ENCODE data around the gene MARVELD1. TPM values are rescaled to one million over a fixed set of nuclear protein-coding genes. Genes with fewer than 3 reads are reported as not detected.

Gene MARVELD1
- total RNA-seq, 1 experiment from 2014 or later: 40.1 TPM

DNA sequence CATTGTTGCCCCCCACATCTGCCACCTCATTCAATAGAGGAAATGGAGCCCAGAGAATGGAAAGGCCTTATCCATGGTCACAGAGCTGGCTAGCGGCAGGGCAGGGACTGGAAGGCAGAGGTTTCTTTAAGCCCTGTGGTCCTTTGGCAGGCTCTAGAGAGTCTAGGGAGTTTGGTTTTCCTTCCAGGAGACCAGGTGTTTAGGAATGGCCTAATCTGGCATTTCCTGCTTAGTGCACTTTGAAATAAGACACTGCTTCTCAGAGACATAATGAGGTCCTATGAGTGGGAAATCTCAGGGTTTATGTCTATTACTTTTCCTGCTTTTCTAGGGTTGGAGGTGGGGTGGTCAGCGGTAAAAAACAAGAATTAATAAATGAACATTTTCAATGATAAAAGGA, 6.1 kb downstream of the MARVELD1 start:
- no peaks in the 10 kb centered on the region for H3K9me2 ChIP-seq (ENCODE audit: insufficient read depth)
- TF ChIP-seq EZH2 (IDR thresholded peaks at IDR 0.05; ENCODE audit: low read depth): no peak
- TF ChIP-seq, protein P1, sequence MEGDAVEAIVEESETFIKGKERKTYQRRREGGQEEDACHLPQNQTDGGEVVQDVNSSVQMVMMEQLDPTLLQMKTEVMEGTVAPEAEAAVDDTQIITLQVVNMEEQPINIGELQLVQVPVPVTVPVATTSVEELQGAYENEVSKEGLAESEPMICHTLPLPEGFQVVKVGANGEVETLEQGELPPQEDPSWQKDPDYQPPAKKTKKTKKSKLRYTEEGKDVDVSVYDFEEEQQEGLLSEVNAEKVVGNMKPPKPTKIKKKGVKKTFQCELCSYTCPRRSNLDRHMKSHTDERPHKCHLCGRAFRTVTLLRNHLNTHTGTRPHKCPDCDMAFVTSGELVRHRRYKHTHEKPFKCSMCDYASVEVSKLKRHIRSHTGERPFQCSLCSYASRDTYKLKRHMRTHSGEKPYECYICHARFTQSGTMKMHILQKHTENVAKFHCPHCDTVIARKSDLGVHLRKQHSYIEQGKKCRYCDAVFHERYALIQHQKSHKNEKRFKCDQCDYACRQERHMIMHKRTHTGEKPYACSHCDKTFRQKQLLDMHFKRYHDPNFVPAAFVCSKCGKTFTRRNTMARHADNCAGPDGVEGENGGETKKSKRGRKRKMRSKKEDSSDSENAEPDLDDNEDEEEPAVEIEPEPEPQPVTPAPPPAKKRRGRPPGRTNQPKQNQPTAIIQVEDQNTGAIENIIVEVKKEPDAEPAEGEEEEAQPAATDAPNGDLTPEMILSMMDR (conservative IDR thresholded peaks at IDR 0.05): no peak
- CTCF ChIA-PET: no interaction called here
- DNase-seq: no peak
- H3K4me1 ChIP-seq (replicated peaks; ENCODE audit: insufficient read depth): peaks cover 46% of the 10 kb centered on the region
- peaks cover 36% of the 10 kb centered on the region for H3K79me2 ChIP-seq (ENCODE audit: low read depth)
- H3K36me3 ChIP-seq (ENCODE audit: low read depth): no peaks in the 10 kb centered on the region
- peak overlapping the region; percentile 64 for H3K4me2 ChIP-seq
- intact Hi-C loops (cut with micrococcal nuclease; ENCODE audit: unreplicated experiment): loop anchor here (2.0 to 10.0 kb wide), 2 partner anchors 33 to 315 kb away; partner anchors contain the start of genes AVPI1 and RRP12
- peaks cover 28% of the 10 kb centered on the region for H3F3A ChIP-seq (ENCODE audit: insufficient read depth, low read depth)
- peak overlapping the region; percentile 31 for H3K27ac ChIP-seq
- POLR2A ChIA-PET (ENCODE audit: unreplicated experiment): no interaction called here
- H3K9me3 ChIP-seq (ENCODE audit: insufficient read depth, low read depth): no peaks in the 10 kb centered on the region
- BruUV-seq (replicated peaks): no TSS peak
- H4K20me1 ChIP-seq (ENCODE audit: insufficient read depth): no peaks in the 10 kb centered on the region
- no peaks in the 10 kb centered on the region for H3K27me3 ChIP-seq (ENCODE audit: insufficient read depth, low read depth)
- no peak overlapping the region for H2AFZ ChIP-seq
- no peak overlapping the region for H3K4me3 ChIP-seq

DNA sequence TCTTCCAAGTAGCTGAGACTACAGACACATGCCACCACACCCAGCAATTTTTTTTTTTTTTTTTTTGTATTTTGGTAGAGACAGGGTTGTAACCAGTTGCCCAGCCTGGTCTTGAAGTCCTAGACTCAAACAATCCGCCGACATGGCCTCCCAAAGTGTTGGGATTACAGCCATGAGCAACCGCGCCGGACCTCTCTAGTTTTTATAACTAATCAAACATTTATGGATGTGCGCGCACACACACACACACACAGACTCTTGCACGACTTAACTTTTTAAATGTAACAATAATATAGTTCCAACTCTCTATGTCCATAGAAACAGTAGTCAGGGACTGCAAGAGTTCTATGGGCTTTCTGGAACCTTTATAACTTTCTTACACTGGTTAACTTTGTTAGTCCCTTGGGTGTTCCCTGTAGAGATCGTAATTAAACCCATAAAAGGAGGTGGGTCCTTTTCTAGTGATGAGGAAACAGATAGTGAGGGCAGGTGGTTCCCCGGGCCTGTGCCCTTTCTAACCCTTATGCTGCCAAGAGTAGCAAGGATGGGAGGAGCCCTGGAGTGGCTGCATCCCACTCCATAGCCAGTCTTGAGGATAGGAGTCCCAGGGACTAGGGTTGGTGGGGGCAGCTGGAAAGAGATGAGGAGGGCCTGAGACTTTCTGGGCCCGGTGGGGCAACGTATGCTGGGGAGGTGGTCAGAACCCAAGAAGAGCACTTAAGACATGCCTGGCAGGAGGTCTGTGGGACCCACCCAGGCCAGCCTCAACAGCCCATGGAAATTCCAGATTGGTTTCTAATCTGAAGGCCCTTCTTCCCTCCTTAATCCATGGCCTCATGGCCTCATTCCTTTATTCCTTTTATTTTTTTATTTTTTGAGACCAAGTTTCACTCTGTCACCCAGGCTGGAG, 8.6 kb downstream of the MARVELD1 start:
- no peak overlapping the region for H2AFZ ChIP-seq

DNA sequence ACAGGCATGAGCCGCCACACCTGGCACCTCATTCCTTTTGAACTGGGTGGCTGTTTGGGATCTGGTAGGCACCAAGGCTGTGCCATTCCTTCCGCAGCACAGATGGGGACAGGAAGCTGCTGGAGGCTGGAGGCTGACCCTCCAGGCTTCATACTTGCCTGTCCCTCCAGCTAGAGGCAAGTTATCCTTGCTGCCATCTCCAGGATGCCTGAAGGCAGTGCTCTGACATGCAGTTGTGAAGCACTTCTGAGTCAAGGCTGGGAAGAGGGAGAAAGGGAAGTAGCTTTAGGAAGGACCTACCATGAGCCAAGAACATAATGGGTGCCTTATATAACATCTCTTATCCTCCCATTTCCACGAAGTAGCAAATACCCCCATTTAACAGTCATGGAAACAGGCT, 9.5 kb downstream of the MARVELD1 start:
- H3K9me3 ChIP-seq (ENCODE audit: insufficient read depth, low read depth): no peaks in the 10 kb centered on the region
- no peaks in the 10 kb centered on the region for H3K36me3 ChIP-seq (ENCODE audit: low read depth)
- peaks cover 7% of the 10 kb centered on the region for H3K79me2 ChIP-seq (ENCODE audit: low read depth)
- BruUV-seq (replicated peaks): no TSS peak
- H3K9me2 ChIP-seq (ENCODE audit: insufficient read depth): no peaks in the 10 kb centered on the region
- no peak overlapping the region for H3K27ac ChIP-seq
- no peak overlapping the region for H3K4me2 ChIP-seq
- TF ChIP-seq, protein P1 (conservative IDR thresholded peaks at IDR 0.05): no peak
- TF ChIP-seq EZH2 (IDR thresholded peaks at IDR 0.05; ENCODE audit: low read depth): no peak
- no peaks in the 10 kb centered on the region for H4K20me1 ChIP-seq (ENCODE audit: insufficient read depth)
- DNase-seq: no peak
- peaks cover 23% of the 10 kb centered on the region for H3F3A ChIP-seq (ENCODE audit: insufficient read depth, low read depth)
- CTCF ChIA-PET: interaction anchor here (0.6 kb wide), 1 partner anchor 10 kb away, joined by 5 read pairs; no protein-coding TSS in a partner anchor
- H2AFZ ChIP-seq: no peak overlapping the region
- POLR2A ChIA-PET (ENCODE audit: unreplicated experiment): interaction anchor here (0.5 kb wide), 1 partner anchor 22 kb away, joined by 3 read pairs; no protein-coding TSS in a partner anchor
- H3K4me1 ChIP-seq (replicated peaks; ENCODE audit: insufficient read depth): peaks cover 24% of the 10 kb centered on the region
- intact Hi-C loops (cut with micrococcal nuclease; ENCODE audit: unreplicated experiment): no loop called here
- no peaks in the 10 kb centered on the region for H3K27me3 ChIP-seq (ENCODE audit: insufficient read depth, low read depth)
- H3K4me3 ChIP-seq: no peak overlapping the region

More for the DNA sequence above, 8.6 kb downstream of the MARVELD1 start:
- no peaks in the 10 kb centered on the region for H3K9me3 ChIP-seq (ENCODE audit: insufficient read depth, low read depth)
- no peak for DNase-seq
- no peaks in the 10 kb centered on the region for H3K36me3 ChIP-seq (ENCODE audit: low read depth)
- H3K27ac ChIP-seq: no peak overlapping the region
- ChIA-PET CTCF (interaction anchor here (0.6 kb wide), 1 partner anchor 11 kb away, joined by 5 read pairs; no protein-coding TSS in a partner anchor), POLR2A (ENCODE audit: unreplicated experiment) (no interaction called here)
- H3K4me3 ChIP-seq: no peak overlapping the region
- no peaks in the 10 kb centered on the region for H3K27me3 ChIP-seq (ENCODE audit: insufficient read depth, low read depth)
- H3K4me1 ChIP-seq (replicated peaks; ENCODE audit: insufficient read depth): peaks cover 33% of the 10 kb centered on the region
- H3K79me2 ChIP-seq (ENCODE audit: low read depth): peaks cover 12% of the 10 kb centered on the region
- H3F3A ChIP-seq (ENCODE audit: insufficient read depth, low read depth): peaks cover 30% of the 10 kb centered on the region
- no TSS peak for BruUV-seq (replicated peaks)
- no peaks in the 10 kb centered on the region for H3K9me2 ChIP-seq (ENCODE audit: insufficient read depth)
- intact Hi-C loops (cut with micrococcal nuclease; ENCODE audit: unreplicated experiment): no loop called here
- TF ChIP-seq EZH2 (IDR thresholded peaks at IDR 0.05; ENCODE audit: low read depth): no peak
- TF ChIP-seq, protein P1 (conservative IDR thresholded peaks at IDR 0.05): no peak
- H4K20me1 ChIP-seq (ENCODE audit: insufficient read depth): no peaks in the 10 kb centered on the region
- H3K4me2 ChIP-seq: no peak overlapping the region

Data from PC-9 (cell line).